HepG2 (cell line): Measurements from ENCODE around the gene DNAJC7. TPM values are rescaled to one million over a fixed set of nuclear protein-coding genes. Genes with fewer than 3 reads are reported as not detected.
A peak's percentile ranks its signal among the peaks of the same experiment; 100 is the strongest.

Experiments used
- ADNP ChIP-seq: sonication (generic); formaldehyde crosslinking; IDR thresholded peaks from 2 replicates; pipeline ENCODE4 v1.4.0; 2020; ENCODE audit warnings: missing genetic modification reagents
- AFF4 ChIP-seq: sonication (generic); formaldehyde crosslinking; IDR thresholded peaks from 2 replicates; pipeline ENCODE4 v1.4.0; 2020; ENCODE audit warnings: missing genetic modification reagents
- AGO2 ChIP-seq: fragments of 200-400 bp; formaldehyde crosslinking; optimal IDR thresholded peaks from 2 replicates; pipeline ENCODE3; 2017; ENCODE audit warnings: mild to moderate bottlenecking, low read depth, low read length, moderate library complexity
- ARID4A ChIP-seq: sonication (generic); formaldehyde crosslinking; IDR thresholded peaks from 2 replicates; pipeline ENCODE4 v1.5.0; 2020; ENCODE audit warnings: mild to moderate bottlenecking, missing genetic modification reagents, borderline replicate concordance
- BHLHE40 ChIP-seq: IDR thresholded peaks from 2 replicates; pipeline ENCODE4 v1.6.1; 2011; ENCODE audit warnings: low read length, improper control_type of control experiment
- CAMTA2 ChIP-seq: sonication (generic); formaldehyde crosslinking; IDR thresholded peaks from 2 replicates; pipeline ENCODE4 v1.4.0; 2020; ENCODE audit warnings: mild to moderate bottlenecking, missing genetic modification reagents, borderline replicate concordance
- U2AF1 ChIP-seq: fragments of 200-400 bp; formaldehyde crosslinking; optimal IDR thresholded peaks from 2 replicates; pipeline ENCODE3; 2017; ENCODE audit warnings: mild to moderate bottlenecking, low read depth, low read length
- ZBTB14 ChIP-seq: sonication (generic); formaldehyde crosslinking; IDR thresholded peaks from 2 replicates; pipeline ENCODE4 v1.4.0; 2020; ENCODE audit warnings: missing genetic modification reagents
- ZBTB34 ChIP-seq: sonication (generic); formaldehyde crosslinking; IDR thresholded peaks from 2 replicates; pipeline ENCODE4 v1.8.0; 2022; ENCODE audit warnings: mild to moderate bottlenecking, missing genetic modification reagents
- ZEB1 ChIP-seq: IDR thresholded peaks from 2 replicates; pipeline ENCODE4 v1.6.1; 2012; ENCODE audit warnings: mild to moderate bottlenecking, low read depth, inconsistent platforms; ENCODE audit not compliant: insufficient replicate concordance
- ZFP36 ChIP-seq: fragments of 150-350 bp; IDR thresholded peaks from 2 replicates; pipeline ENCODE4 v1.6.1; 2018; ENCODE audit warnings: borderline replicate concordance, low read length, low read depth; ENCODE audit not compliant: partially characterized antibody
- ZNF549 ChIP-seq: sonication (generic); formaldehyde crosslinking; IDR thresholded peaks from 2 replicates; pipeline ENCODE4 v1.5.0; 2020; ENCODE audit warnings: missing genetic modification reagents
- ZNF605 ChIP-seq: sonication (generic); formaldehyde crosslinking; IDR thresholded peaks from 2 replicates; pipeline ENCODE4 v1.8.0; 2022; ENCODE audit warnings: mild to moderate bottlenecking, missing genetic modification reagents
- ZNF776 ChIP-seq: sonication (generic); formaldehyde crosslinking; IDR thresholded peaks from 2 replicates; pipeline ENCODE4 v1.4.0; 2020; ENCODE audit warnings: mild to moderate bottlenecking, missing genetic modification reagents
- polyA plus RNA-seq, 8 experiments: library from polyadenylated mRNA; depleted of rRNA in 3 of 8; stranded (reverse) in 7 of 8; unstranded in 1 of 8; fragments of >200 nt; fragmentation: Illumina TruSeq in 4 of 8; extraction: Trizol in 4 of 8; gene quantifications; 2 replicates each; pipeline versions ENCODE4 v1.2.1 to v1.2.3, GENCODE V29; 2011 to 2016; ENCODE audit warnings: low read depth in 4 of 8, missing spikeins in 1 of 8, mixed read lengths in 1 of 8; ENCODE audit not compliant: insufficient read depth in 1 of 8
- total RNA-seq, 5 experiments: library from RNA; depleted of rRNA; stranded (reverse); fragments of >200 nt; fragmentation: Illumina TruSeq; extraction: Trizol; gene quantifications; 2 replicates each; pipeline ENCODE4 v1.2.3, GENCODE V29; 2016; ENCODE audit warnings: low read depth in 1 of 5

Gene DNAJC7
- total and polyA plus RNA-seq, 2 of the 13 experiments (the other 11 are each of a cell fraction or from before 2014, with no cell fraction given), result 47.7 to 132 TPM

- peak; percentile 95 for TF ChIP-seq ARID4A
- peak; percentile 68 for TF ChIP-seq U2AF1
- peak; percentile 98 for TF ChIP-seq ZNF605
- TF ChIP-seq ZBTB14 (CRISPR knock-in tag), result no peak
- peak; percentile 89 for TF ChIP-seq AGO2
- no peak for TF ChIP-seq ADNP (CRISPR knock-in tag)
- TF ChIP-seq CAMTA2, result 0 out of 2 replicates have a peak, but pooled peaks have one; percentile 66
- peak; percentile 83 for TF ChIP-seq AFF4 (CRISPR knock-in tag)
- TF ChIP-seq BHLHE40, result no peak
- TF ChIP-seq ZNF776 (CRISPR knock-in tag), result peak; percentile 88
- no peak for TF ChIP-seq ZFP36
- no peak for TF ChIP-seq ZNF549
- TF ChIP-seq ZEB1, result no peak
- TF ChIP-seq ZBTB34 (CRISPR knock-in tag), result peak; percentile 82
Observed at GRCh38 chr17:42016941-42017865, at the start of gene DNAJC7 (continued).
